SK-N-MC (cell line): ENCODE measurements around the gene GALNT9.

Source experiments
- FOXP2 ChIP-seq: optimal IDR thresholded peaks from 2 replicates; pipeline ENCODE3; 2011; ENCODE audit warnings: mild to moderate bottlenecking, moderate library complexity; ENCODE audit not compliant: insufficient read depth; ENCODE audit errors: extremely low read length, control extremely low read depth
- POLR2AphosphoS5 ChIP-seq: IDR thresholded peaks from 2 replicates; pipeline ENCODE4 v1.6.1; 2012; ENCODE audit warnings: mild to moderate bottlenecking, low read depth, low read length, borderline replicate concordance

DNA sequence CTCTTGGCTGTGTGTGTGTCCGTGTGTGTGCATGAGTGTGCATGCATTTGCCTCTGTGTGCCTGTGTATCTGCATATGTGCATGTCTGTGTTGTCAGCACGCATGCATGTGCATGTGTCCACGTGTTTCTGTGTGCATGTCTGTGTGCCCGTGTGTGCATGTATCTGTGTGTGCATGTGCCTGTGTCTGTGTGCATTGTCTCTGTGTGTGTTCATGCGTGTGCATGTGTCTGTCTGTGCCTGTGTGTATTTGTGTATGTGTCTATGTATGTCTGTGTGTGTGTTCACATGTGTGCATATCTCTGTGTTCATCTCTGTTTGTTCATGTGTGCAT is 1.1 kb upstream of the GALNT9 start:
- TF ChIP-seq POLR2AphosphoS5: no peak
- TF ChIP-seq FOXP2: no peak
